IMR-90 (cell line): ENCODE data around the gene DHRS7. TPM values are rescaled to one million over a fixed set of nuclear protein-coding genes. Genes with fewer than 3 reads are reported as not detected.

ENCODE experiments used
- ATAC-seq: fragments of 200-7000 bp; cut with Tn5 transposase; 2 replicates; pipeline ENCODE4 v1.9.1; 2020; ENCODE audit warnings: low read depth, mild to moderate bottlenecking, moderate library complexity
- BruUV-seq: library from RNA; stranded (reverse); fragments of 400-500 nt; replicated peaks from 2 replicates; lab custom pipeline; 2021; lab: Mats Ljungman, UMichigan
- CTCF ChIA-PET: fragments of 300-600 bp; formaldehyde crosslinking; extraction: SDS; loops from one replicate; lab custom pipeline; 2021; ENCODE audit warnings: antibody characterized with exemption; lab: Yijun Ruan, JAX
- POLR2A ChIA-PET: fragments of 300-600 bp; sonication (Branson Sonifier 250); formaldehyde crosslinking; loops from one replicate; lab custom pipeline; 2022; ENCODE audit warnings: antibody characterized with exemption; ENCODE audit not compliant: unreplicated experiment; lab: Charles Lee
- DNase-seq: peaks from one replicate; pipeline ENCODE4 v3.0.0; 2013
- H2AFZ ChIP-seq: replicated peaks from 2 replicates; pipeline ENCODE3; 2013; ENCODE audit warnings: low read length, mild to moderate bottlenecking; ENCODE audit not compliant: poor library complexity
- H2AK5ac ChIP-seq: 2 replicates; pipeline ENCODE4 v1.6.1; 2013; ENCODE audit warnings: low read depth, low read length, inconsistent platforms
- H2AK9ac ChIP-seq: replicated peaks from 2 replicates; pipeline ENCODE3; 2013; ENCODE audit warnings: mild to moderate bottlenecking, low read depth, low read length, moderate library complexity; ENCODE audit not compliant: poor library complexity
- H2BK120ac ChIP-seq: 2 replicates; pipeline ENCODE4 v1.6.1; 2013; ENCODE audit warnings: low read depth, low read length, inconsistent platforms
- H2BK15ac ChIP-seq: 3 replicates; pipeline ENCODE4 v1.6.1; 2013; ENCODE audit warnings: low read depth, low read length, inconsistent platforms
- H2BK20ac ChIP-seq: 2 replicates; pipeline ENCODE4 v1.6.1; 2013; ENCODE audit warnings: low read depth, mild to moderate bottlenecking, inconsistent platforms, low read length, moderate library complexity
- H2BK5ac ChIP-seq: 2 replicates; pipeline ENCODE4 v1.6.1; 2013; ENCODE audit warnings: mild to moderate bottlenecking, low read depth, low read length, inconsistent platforms; ENCODE audit not compliant: poor library complexity, severe bottlenecking
- H3K14ac ChIP-seq: replicated peaks from 2 replicates; pipeline ENCODE4 v1.6.1; 2013; ENCODE audit warnings: low read depth, low read length, inconsistent platforms
- H3K18ac ChIP-seq: 2 replicates; pipeline ENCODE4 v1.6.1; 2013; ENCODE audit warnings: low read depth, low read length, control low read depth
- H3K23ac ChIP-seq: 2 replicates; pipeline ENCODE4 v1.6.1; 2013; ENCODE audit warnings: low read depth, low read length, inconsistent platforms
- H3K27ac ChIP-seq: 2 replicates; pipeline ENCODE4 v1.5.1; 2013; ENCODE audit warnings: mild to moderate bottlenecking, control low read depth, low read length; ENCODE audit not compliant: insufficient read depth
- H3K27me3 ChIP-seq: 2 replicates; pipeline ENCODE4 v1.6.1; 2013; ENCODE audit warnings: low read length; ENCODE audit not compliant: control insufficient read depth, insufficient read depth
- H3K36me3 ChIP-seq: 2 replicates; pipeline ENCODE4 v1.6.1; 2013; ENCODE audit warnings: low read length, mixed read lengths; ENCODE audit not compliant: control insufficient read depth, insufficient read depth
- H3K4ac ChIP-seq: 2 replicates; pipeline ENCODE4 v1.6.1; 2013; ENCODE audit warnings: low read depth, low read length, inconsistent platforms
- H3K4me1 ChIP-seq: 2 replicates; pipeline ENCODE4 v1.6.1; 2013; ENCODE audit warnings: low read length, mixed read lengths; ENCODE audit not compliant: control insufficient read depth, insufficient read depth
- H3K4me2 ChIP-seq: 2 replicates; pipeline ENCODE4 v1.6.1; 2013; ENCODE audit warnings: low read depth, mild to moderate bottlenecking, control low read depth, low read length, moderate library complexity
- H3K4me3 ChIP-seq: 2 replicates; pipeline ENCODE4 v1.5.1; 2013; ENCODE audit warnings: low read depth, mild to moderate bottlenecking, control low read depth, low read length, moderate library complexity; ENCODE audit not compliant: insufficient read depth
- H3K56ac ChIP-seq: 2 replicates; pipeline ENCODE4 v1.6.1; 2013; ENCODE audit warnings: low read length, inconsistent platforms; ENCODE audit not compliant: insufficient read depth; ENCODE audit errors: extremely low read depth
- H3K79me1 ChIP-seq, 2 experiments: 2 replicates each; pipeline ENCODE4 v1.6.1; 2013; ENCODE audit warnings: low read length in 2 of 2, inconsistent platforms in 1 of 2, low read depth in 1 of 2
- H3K9ac ChIP-seq: 2 replicates; pipeline ENCODE4 v1.6.1; 2013; ENCODE audit warnings: low read depth, low read length, control low read depth
- H3K9me1 ChIP-seq: 2 replicates; pipeline ENCODE4 v1.6.1; 2013; ENCODE audit warnings: low read length, inconsistent platforms; ENCODE audit not compliant: insufficient read depth
- H3K9me3 ChIP-seq: 2 replicates; pipeline ENCODE4 v1.6.1; 2013; ENCODE audit warnings: low read length; ENCODE audit not compliant: control insufficient read depth, insufficient read depth
- H4K20me1 ChIP-seq: 2 replicates; pipeline ENCODE4 v1.6.1; 2013; ENCODE audit warnings: low read length, inconsistent platforms; ENCODE audit not compliant: insufficient read depth
- H4K5ac ChIP-seq: 2 replicates; pipeline ENCODE4 v1.6.1; 2013; ENCODE audit warnings: mild to moderate bottlenecking, low read depth, low read length, control low read depth
- H4K8ac ChIP-seq, 2 experiments: 2 replicates each; pipeline ENCODE4 v1.6.1; 2013; ENCODE audit warnings: low read depth in 2 of 2, low read length in 2 of 2, control low read depth in 1 of 2, inconsistent platforms in 1 of 2
- H4K91ac ChIP-seq: 2 replicates; pipeline ENCODE4 v1.6.1; 2013; ENCODE audit warnings: low read depth, low read length, inconsistent platforms; ENCODE audit not compliant: insufficient read depth
- BHLHE40 ChIP-seq: fragments of 150-350 bp; IDR thresholded peaks from 2 replicates; pipeline ENCODE4 v1.6.1; 2016; ENCODE audit warnings: mild to moderate bottlenecking, low read depth, low read length
- CEBPB ChIP-seq: IDR thresholded peaks from 2 replicates; pipeline ENCODE4 v1.6.1; 2012; ENCODE audit warnings: low read depth, low read length, improper control_type of control experiment
- FOS ChIP-seq: fragments of 150-350 bp; IDR thresholded peaks from 2 replicates; pipeline ENCODE4 v1.6.1; 2016; ENCODE audit warnings: low read depth, low read length
- MXI1 ChIP-seq: IDR thresholded peaks from 2 replicates; pipeline ENCODE4 v1.6.1; 2012; ENCODE audit warnings: low read depth, mild to moderate bottlenecking, low read length, moderate library complexity, borderline replicate concordance
- RCOR1 ChIP-seq: IDR thresholded peaks from 2 replicates; pipeline ENCODE4 v1.6.1; 2012; ENCODE audit warnings: mild to moderate bottlenecking, low read length, improper control_type of control experiment; ENCODE audit not compliant: insufficient replicate concordance
- RFX5 ChIP-seq: IDR thresholded peaks from 2 replicates; pipeline ENCODE4 v1.8.0; 2012; ENCODE audit warnings: low read depth, mild to moderate bottlenecking, low read length, moderate library complexity
- SMC3 ChIP-seq: fragments of 150-350 bp; IDR thresholded peaks from 2 replicates; pipeline ENCODE4 v1.6.1; 2016; ENCODE audit warnings: low read depth, mild to moderate bottlenecking, antibody characterized with exemption, low read length, moderate library complexity
- WGBS, 2 experiments: methylation state at CpG; one replicate each; pipeline versions ENCODE4 v1.1.5 to v1.1.7; 2013; ENCODE audit warnings: missing lambda C conversion rate in 2 of 2; ENCODE audit not compliant: insufficient read length in 1 of 2; ENCODE audit errors: extremely low coverage in 2 of 2; 5-methylcytosine and 5-hydroxymethylcytosine counted together
- dilution Hi-C: fragments of 300-500 bp; cut with HindIII; formaldehyde crosslinking; loops from one replicate; pipeline ENCODE4 v1.14.3; 2018; ENCODE audit warnings: low sequenced_read_pairs; ENCODE audit not compliant: unreplicated experiment
- in situ Hi-C: fragments of 300-500 bp; cut with MboI; formaldehyde crosslinking; loops from 3 replicates; pipeline ENCODE4 v1.14.3; 2019; ENCODE audit warnings: low sequenced_read_pairs, inconsistent platforms, mixed read lengths
- intact Hi-C: fragments of 100-400 bp; cut with micrococcal nuclease; formaldehyde crosslinking; loops from 2 replicates; pipeline ENCODE4 v1.10.0; 2022
- polyA plus RNA-seq, 3 experiments: library from polyadenylated mRNA; depleted of rRNA; stranded (reverse); fragments of >200 nt; gene quantifications; 2 replicates each; pipeline ENCODE4 v1.2.3, GENCODE V29; 2012; ENCODE audit warnings: low replicate concordance in 1 of 3
- total RNA-seq: library from RNA; depleted of rRNA; stranded (reverse); fragments of >200 nt; gene quantifications from 2 replicates; pipeline ENCODE4 v1.2.3, GENCODE V29; 2012
- TF ChIP-seq, protein P1 (sequence below): fragments of 150-350 bp; IDR thresholded peaks from 2 replicates; pipeline ENCODE4 v1.6.1; 2016; ENCODE audit warnings: low read depth, mild to moderate bottlenecking, low read length, moderate library complexity, borderline replicate concordance
- TF ChIP-seq, protein P2 (sequence below): conservative IDR thresholded peaks from 2 replicates; pipeline ENCODE4 v1.5.1; 2012; ENCODE audit warnings: mild to moderate bottlenecking, low read depth, low read length, improper control_type of control experiment
- TF ChIP-seq, protein P3 (sequence below): fragments of 150-350 bp; IDR thresholded peaks from 2 replicates; pipeline ENCODE4 v1.6.1; 2017; ENCODE audit warnings: mild to moderate bottlenecking, antibody characterized with exemption, low read length, low read depth

DHRS7 gene
- total and polyA plus RNA-seq, 2 of the 4 experiments (the other 2 are of a cell fraction) = 30.3 to 50.2 TPM

DNA sequence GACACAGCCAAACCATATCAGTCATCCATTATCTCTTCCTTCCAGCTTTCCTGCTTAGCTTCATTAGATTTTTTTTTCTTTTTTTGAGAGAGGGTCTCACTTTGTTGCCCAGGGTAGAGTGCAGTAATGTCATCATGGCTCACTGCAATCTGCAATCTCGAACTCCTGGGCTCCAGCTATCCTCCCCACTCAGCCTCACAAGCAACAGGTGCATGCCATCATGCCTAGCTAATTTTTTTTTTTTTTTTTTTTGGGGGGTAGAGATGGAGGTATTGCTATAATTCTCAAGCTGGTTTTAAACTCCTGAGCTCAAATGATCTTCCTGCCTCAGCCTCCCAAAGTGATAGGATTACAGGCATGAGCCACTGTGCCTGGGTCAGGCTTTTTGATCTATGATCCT, 45.5 kb upstream of the DHRS7 start:
- BruUV-seq = no TSS peak
- no peak overlapping the region for H3K56ac ChIP-seq
- H2BK5ac ChIP-seq = no peak overlapping the region
- no peaks in the 10 kb centered on the region for H3K36me3 ChIP-seq
- no peak overlapping the region for H4K8ac ChIP-seq
- H3K9me1 ChIP-seq = no peaks in the 10 kb centered on the region
- TF ChIP-seq CEBPB (no peak), BHLHE40 (no peak), RCOR1 (no peak), MXI1 (no peak), SMC3 (no peak), FOS (no peak), RFX5 (no peak)
- TF ChIP-seq, protein P1, sequence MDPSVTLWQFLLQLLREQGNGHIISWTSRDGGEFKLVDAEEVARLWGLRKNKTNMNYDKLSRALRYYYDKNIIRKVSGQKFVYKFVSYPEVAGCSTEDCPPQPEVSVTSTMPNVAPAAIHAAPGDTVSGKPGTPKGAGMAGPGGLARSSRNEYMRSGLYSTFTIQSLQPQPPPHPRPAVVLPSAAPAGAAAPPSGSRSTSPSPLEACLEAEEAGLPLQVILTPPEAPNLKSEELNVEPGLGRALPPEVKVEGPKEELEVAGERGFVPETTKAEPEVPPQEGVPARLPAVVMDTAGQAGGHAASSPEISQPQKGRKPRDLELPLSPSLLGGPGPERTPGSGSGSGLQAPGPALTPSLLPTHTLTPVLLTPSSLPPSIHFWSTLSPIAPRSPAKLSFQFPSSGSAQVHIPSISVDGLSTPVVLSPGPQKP = no peak
- TF ChIP-seq, protein P2, sequence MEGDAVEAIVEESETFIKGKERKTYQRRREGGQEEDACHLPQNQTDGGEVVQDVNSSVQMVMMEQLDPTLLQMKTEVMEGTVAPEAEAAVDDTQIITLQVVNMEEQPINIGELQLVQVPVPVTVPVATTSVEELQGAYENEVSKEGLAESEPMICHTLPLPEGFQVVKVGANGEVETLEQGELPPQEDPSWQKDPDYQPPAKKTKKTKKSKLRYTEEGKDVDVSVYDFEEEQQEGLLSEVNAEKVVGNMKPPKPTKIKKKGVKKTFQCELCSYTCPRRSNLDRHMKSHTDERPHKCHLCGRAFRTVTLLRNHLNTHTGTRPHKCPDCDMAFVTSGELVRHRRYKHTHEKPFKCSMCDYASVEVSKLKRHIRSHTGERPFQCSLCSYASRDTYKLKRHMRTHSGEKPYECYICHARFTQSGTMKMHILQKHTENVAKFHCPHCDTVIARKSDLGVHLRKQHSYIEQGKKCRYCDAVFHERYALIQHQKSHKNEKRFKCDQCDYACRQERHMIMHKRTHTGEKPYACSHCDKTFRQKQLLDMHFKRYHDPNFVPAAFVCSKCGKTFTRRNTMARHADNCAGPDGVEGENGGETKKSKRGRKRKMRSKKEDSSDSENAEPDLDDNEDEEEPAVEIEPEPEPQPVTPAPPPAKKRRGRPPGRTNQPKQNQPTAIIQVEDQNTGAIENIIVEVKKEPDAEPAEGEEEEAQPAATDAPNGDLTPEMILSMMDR = no peak
- TF ChIP-seq, protein P3, sequence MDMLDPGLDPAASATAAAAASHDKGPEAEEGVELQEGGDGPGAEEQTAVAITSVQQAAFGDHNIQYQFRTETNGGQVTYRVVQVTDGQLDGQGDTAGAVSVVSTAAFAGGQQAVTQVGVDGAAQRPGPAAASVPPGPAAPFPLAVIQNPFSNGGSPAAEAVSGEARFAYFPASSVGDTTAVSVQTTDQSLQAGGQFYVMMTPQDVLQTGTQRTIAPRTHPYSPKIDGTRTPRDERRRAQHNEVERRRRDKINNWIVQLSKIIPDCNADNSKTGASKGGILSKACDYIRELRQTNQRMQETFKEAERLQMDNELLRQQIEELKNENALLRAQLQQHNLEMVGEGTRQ = no peak
- no CpG with 5 or more reads among the region's 1 CpG for WGBS, 2 experiments
- H4K20me1 ChIP-seq = no peaks in the 10 kb centered on the region
- dilution Hi-C loops = no loop called here
- H2BK20ac ChIP-seq = no peak overlapping the region
- no peak overlapping the region for H2BK120ac ChIP-seq
- no peak overlapping the region for H2AFZ ChIP-seq
- no peak overlapping the region for H2AK9ac ChIP-seq
- no peak overlapping the region for H2BK15ac ChIP-seq
- H2AK5ac ChIP-seq = no peak overlapping the region
- no peak overlapping the region for H3K23ac ChIP-seq
- no peak overlapping the region for H4K5ac ChIP-seq
- no peaks in the 10 kb centered on the region for H3K9me3 ChIP-seq
- H3K9ac ChIP-seq = no peak overlapping the region
- no peak overlapping the region for H3K14ac ChIP-seq
- H3K27ac ChIP-seq = no peak overlapping the region
- intact Hi-C loops = no loop called here
- DNase-seq (no peak), ATAC-seq (no peak)
- no peak overlapping the region for H3K4me2 ChIP-seq
- H3K18ac ChIP-seq = no peak overlapping the region
- POLR2A ChIA-PET = no interaction called here
- in situ Hi-C loops = no loop called here
- H3K4me3 ChIP-seq = no peak overlapping the region
- CTCF ChIA-PET = interaction anchor here (0.6 kb wide), 1 partner anchor 352 kb away, joined by 3 read pairs; no protein-coding TSS in a partner anchor
- H4K91ac ChIP-seq = no peak overlapping the region
- H3K79me1 ChIP-seq = no peaks in the 10 kb centered on the region
- no peak overlapping the region for H3K4ac ChIP-seq
- peaks cover 7% of the 10 kb centered on the region for H3K27me3 ChIP-seq
- no peaks in the 10 kb centered on the region; the same call in 1 of the 2 replicates for H3K4me1 ChIP-seq
